Liver (tissue), 9 donors: Measurements from ENCODE around the gene IP6K3. TPM values are rescaled to one million over a fixed set of nuclear protein-coding genes. Genes with fewer than 3 reads are reported as not detected.

Source experiments
- DNase-seq: peaks from one replicate; pipeline ENCODE4 v3.0.0-alpha.2; 2017; ENCODE audit warnings: low spot score
- H3K27ac ChIP-seq, 2 donors: one replicate each; pipeline ENCODE4 v1.7.0; 2013; ENCODE audit warnings: inconsistent platforms in 2 of 2, low read length in 2 of 2, control low read depth in 1 of 2, low read depth in 1 of 2, mild to moderate bottlenecking in 1 of 2
- H3K27me3 ChIP-seq, 4 donors: one replicate each; pipeline versions ENCODE4 v1.6.1 to v1.7.0; 2013; ENCODE audit warnings: low read length in 3 of 4, inconsistent platforms in 1 of 4, mild to moderate bottlenecking in 1 of 4, moderate library complexity in 1 of 4; ENCODE audit not compliant: control insufficient read depth in 4 of 4, insufficient read depth in 4 of 4
- H3K36me3 ChIP-seq, 4 donors: one replicate each; pipeline versions ENCODE4 v1.6.1 to v1.7.0; 2013; ENCODE audit warnings: low read length in 3 of 4, mild to moderate bottlenecking in 3 of 4, low read depth in 1 of 4, moderate library complexity in 1 of 4; ENCODE audit not compliant: control insufficient read depth in 4 of 4, insufficient read depth in 3 of 4
- H3K4me1 ChIP-seq, 4 donors: one replicate each; pipeline versions ENCODE4 v1.6.1 to v1.7.0; 2013; ENCODE audit warnings: low read length in 3 of 4, mild to moderate bottlenecking in 3 of 4, moderate library complexity in 1 of 4; ENCODE audit not compliant: control insufficient read depth in 4 of 4, insufficient read depth in 4 of 4
- H3K4me3 ChIP-seq, 3 donors: one replicate each; pipeline versions ENCODE4 v1.6.1 to v1.7.0; 2013; ENCODE audit warnings: low read length in 3 of 3, control low read depth in 1 of 3, low read depth in 1 of 3, mild to moderate bottlenecking in 1 of 3
- H3K9ac ChIP-seq, 2 donors: one replicate each; pipeline ENCODE4 v1.7.0; 2013; ENCODE audit warnings: low read length in 2 of 2, mild to moderate bottlenecking in 2 of 2, moderate library complexity in 2 of 2, control low read depth in 1 of 2, low read depth in 1 of 2
- H3K9me3 ChIP-seq, 4 donors: one replicate each; pipeline versions ENCODE4 v1.6.1 to v1.7.0; 2013; ENCODE audit warnings: low read length in 3 of 4; ENCODE audit not compliant: control insufficient read depth in 4 of 4
- EGR1 ChIP-seq, 2 donors: IDR thresholded peaks; 2 replicates each; pipeline ENCODE4 v1.6.1; 2016 to 2018; ENCODE audit warnings: antibody characterized with exemption in 2 of 2, low read depth in 2 of 2
- GABPA ChIP-seq, 2 donors: IDR thresholded peaks in 1 of 2; conservative IDR thresholded peaks in 1 of 2; 2 replicates each; pipeline ENCODE4 v1.6.1; 2016; ENCODE audit warnings: antibody characterized with exemption in 2 of 2, mild to moderate bottlenecking in 1 of 2, moderate library complexity in 1 of 2
- HNF4A ChIP-seq, 2 donors: conservative IDR thresholded peaks; 2 replicates each; pipeline ENCODE4 v1.6.1; 2016; ENCODE audit warnings: antibody characterized with exemption in 2 of 2, mild to moderate bottlenecking in 2 of 2
- HNF4G ChIP-seq: IDR thresholded peaks from 2 replicates; pipeline ENCODE4 v1.6.1; 2016; ENCODE audit warnings: antibody characterized with exemption
- JUND ChIP-seq, 2 donors: IDR thresholded peaks; 2 replicates each; pipeline ENCODE4 v1.6.1; 2016; ENCODE audit warnings: antibody characterized with exemption in 2 of 2
- NR2F2 ChIP-seq: IDR thresholded peaks from 2 replicates; pipeline ENCODE4 v1.6.1; 2016; ENCODE audit warnings: antibody characterized with exemption
- RXRA ChIP-seq, 2 donors: IDR thresholded peaks; 2 replicates each; pipeline ENCODE4 v1.6.1; 2017 to 2018; ENCODE audit warnings: antibody characterized with exemption in 2 of 2, mild to moderate bottlenecking in 1 of 2
- SP1 ChIP-seq: IDR thresholded peaks from 2 replicates; pipeline ENCODE4 v1.6.1; 2018; ENCODE audit warnings: antibody characterized with exemption, mild to moderate bottlenecking
- YY1 ChIP-seq: IDR thresholded peaks from 2 replicates; pipeline ENCODE4 v1.6.1; 2016; ENCODE audit warnings: antibody characterized with exemption, mild to moderate bottlenecking
- WGBS: extraction: QIAGEN DNeasy Blood & Tissue Kit; methylation state at CpG from one replicate; pipeline ENCODE4 v1.1.7; 2013; 5-methylcytosine and 5-hydroxymethylcytosine counted together
- polyA plus RNA-seq, 2 donors: library from polyadenylated mRNA; stranded (reverse) in 1 of 2; unstranded in 1 of 2; fragments of 200-250 nt in 1 of 2; fragments of >200 nt in 1 of 2; fragmentation: Nextera tagmentation in 1 of 2; extraction: Ambion mirVana in 1 of 2; gene quantifications; one replicate each; pipeline versions ENCODE4 v1.2.1 to v1.2.3, GENCODE V29; 2013 to 2015
- total RNA-seq, 2 donors: library from RNA; depleted of rRNA; stranded (reverse); fragments of >200 nt; gene quantifications; one replicate each; pipeline ENCODE4 v1.2.3, GENCODE V29; 2014
- TF ChIP-seq, protein P1 (sequence below): IDR thresholded peaks from 2 replicates; pipeline ENCODE4 v1.6.1; 2016; ENCODE audit warnings: antibody characterized with exemption
- TF ChIP-seq, protein P2 (sequence below): IDR thresholded peaks from 2 replicates; pipeline ENCODE4 v1.6.1; 2016; ENCODE audit warnings: antibody characterized with exemption
- TF ChIP-seq, protein P3 (sequence below): fragments of 150-350 bp; IDR thresholded peaks from 2 replicates; pipeline ENCODE4 v1.5.1; 2017; ENCODE audit warnings: improper control_type of control experiment, low read depth, low read length; ENCODE audit not compliant: missing input control
- TF ChIP-seq, protein P4 (sequence below): IDR thresholded peaks from 2 replicates; pipeline ENCODE4 v1.6.1; 2016; ENCODE audit warnings: antibody characterized with exemption, mild to moderate bottlenecking
- TF ChIP-seq, protein P5 (sequence below): IDR thresholded peaks from 2 replicates; pipeline ENCODE4 v1.6.1; 2016; ENCODE audit warnings: antibody characterized with exemption
- donor health status: healthy.
- donor health status: healthy.
- donor health status: healthy.
- donor health status: healthy.
- donor health status: healthy.

The IP6K3 gene
- total and polyA plus RNA-seq, 4 donors = 1.5 to 12.9 (median 6.7) TPM

DNA sequence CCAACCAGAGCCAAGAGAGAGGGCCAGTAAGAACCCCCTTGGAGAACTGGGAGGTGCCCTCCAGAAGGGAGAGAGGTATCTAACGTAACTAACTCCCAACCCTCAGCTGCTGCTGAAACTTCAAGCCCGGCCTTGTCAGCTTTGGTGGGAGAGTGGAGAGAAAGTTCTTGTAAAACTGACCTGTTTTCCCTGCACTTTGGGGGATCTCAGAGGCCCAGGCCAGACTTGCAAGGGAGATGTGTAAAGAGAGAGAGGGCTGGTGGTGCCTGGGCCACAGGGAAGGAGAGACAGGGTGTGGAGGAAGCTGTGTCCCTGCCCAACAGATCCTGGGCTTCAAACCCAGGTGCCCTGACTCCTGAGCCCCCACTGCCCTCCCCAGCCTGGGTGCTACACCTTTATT is 17.3 kb upstream of the IP6K3 start:
- 90% methylated on average over 2 of the region's 2 CpGs for WGBS
- Histone ChIP-seq H3K27me3 (no peaks in the 10 kb centered on the region), H3K9me3 (no peaks in the 10 kb centered on the region), H3K27ac (no peak overlapping the region), H3K4me3 (no peak overlapping the region), H3K4me1 (peaks cover 9 to 29% (median 19%) of the 10 kb centered on the region in 4 donors), H3K9ac (no peak overlapping the region), H3K36me3 (no peaks in the 10 kb centered on the region)
- no peak for TF ChIP-seq JUND (IDR thresholded peaks at IDR 0.05)
- TF ChIP-seq, protein P1, sequence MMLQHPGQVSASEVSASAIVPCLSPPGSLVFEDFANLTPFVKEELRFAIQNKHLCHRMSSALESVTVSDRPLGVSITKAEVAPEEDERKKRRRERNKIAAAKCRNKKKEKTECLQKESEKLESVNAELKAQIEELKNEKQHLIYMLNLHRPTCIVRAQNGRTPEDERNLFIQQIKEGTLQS = no peak
- no peak for TF ChIP-seq NR2F2
- TF ChIP-seq, protein P2, sequence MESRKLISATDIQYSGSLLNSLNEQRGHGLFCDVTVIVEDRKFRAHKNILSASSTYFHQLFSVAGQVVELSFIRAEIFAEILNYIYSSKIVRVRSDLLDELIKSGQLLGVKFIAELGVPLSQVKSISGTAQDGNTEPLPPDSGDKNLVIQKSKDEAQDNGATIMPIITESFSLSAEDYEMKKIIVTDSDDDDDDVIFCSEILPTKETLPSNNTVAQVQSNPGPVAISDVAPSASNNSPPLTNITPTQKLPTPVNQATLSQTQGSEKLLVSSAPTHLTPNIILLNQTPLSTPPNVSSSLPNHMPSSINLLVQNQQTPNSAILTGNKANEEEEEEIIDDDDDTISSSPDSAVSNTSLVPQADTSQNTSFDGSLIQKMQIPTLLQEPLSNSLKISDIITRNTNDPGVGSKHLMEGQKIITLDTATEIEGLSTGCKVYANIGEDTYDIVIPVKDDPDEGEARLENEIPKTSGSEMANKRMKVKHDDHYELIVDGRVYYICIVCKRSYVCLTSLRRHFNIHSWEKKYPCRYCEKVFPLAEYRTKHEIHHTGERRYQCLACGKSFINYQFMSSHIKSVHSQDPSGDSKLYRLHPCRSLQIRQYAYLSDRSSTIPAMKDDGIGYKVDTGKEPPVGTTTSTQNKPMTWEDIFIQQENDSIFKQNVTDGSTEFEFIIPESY = no peak
- no peak for TF ChIP-seq GABPA (IDR thresholded peaks at IDR 0.05 in 1 of 2, conservative IDR thresholded peaks at IDR 0.05 in 1 of 2)
- TF ChIP-seq EGR1 (IDR thresholded peaks at IDR 0.05; ENCODE audit: low read depth in 2 of 2) = no peak
- TF ChIP-seq, protein P3, sequence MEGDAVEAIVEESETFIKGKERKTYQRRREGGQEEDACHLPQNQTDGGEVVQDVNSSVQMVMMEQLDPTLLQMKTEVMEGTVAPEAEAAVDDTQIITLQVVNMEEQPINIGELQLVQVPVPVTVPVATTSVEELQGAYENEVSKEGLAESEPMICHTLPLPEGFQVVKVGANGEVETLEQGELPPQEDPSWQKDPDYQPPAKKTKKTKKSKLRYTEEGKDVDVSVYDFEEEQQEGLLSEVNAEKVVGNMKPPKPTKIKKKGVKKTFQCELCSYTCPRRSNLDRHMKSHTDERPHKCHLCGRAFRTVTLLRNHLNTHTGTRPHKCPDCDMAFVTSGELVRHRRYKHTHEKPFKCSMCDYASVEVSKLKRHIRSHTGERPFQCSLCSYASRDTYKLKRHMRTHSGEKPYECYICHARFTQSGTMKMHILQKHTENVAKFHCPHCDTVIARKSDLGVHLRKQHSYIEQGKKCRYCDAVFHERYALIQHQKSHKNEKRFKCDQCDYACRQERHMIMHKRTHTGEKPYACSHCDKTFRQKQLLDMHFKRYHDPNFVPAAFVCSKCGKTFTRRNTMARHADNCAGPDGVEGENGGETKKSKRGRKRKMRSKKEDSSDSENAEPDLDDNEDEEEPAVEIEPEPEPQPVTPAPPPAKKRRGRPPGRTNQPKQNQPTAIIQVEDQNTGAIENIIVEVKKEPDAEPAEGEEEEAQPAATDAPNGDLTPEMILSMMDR = no peak
- TF ChIP-seq, protein P4, sequence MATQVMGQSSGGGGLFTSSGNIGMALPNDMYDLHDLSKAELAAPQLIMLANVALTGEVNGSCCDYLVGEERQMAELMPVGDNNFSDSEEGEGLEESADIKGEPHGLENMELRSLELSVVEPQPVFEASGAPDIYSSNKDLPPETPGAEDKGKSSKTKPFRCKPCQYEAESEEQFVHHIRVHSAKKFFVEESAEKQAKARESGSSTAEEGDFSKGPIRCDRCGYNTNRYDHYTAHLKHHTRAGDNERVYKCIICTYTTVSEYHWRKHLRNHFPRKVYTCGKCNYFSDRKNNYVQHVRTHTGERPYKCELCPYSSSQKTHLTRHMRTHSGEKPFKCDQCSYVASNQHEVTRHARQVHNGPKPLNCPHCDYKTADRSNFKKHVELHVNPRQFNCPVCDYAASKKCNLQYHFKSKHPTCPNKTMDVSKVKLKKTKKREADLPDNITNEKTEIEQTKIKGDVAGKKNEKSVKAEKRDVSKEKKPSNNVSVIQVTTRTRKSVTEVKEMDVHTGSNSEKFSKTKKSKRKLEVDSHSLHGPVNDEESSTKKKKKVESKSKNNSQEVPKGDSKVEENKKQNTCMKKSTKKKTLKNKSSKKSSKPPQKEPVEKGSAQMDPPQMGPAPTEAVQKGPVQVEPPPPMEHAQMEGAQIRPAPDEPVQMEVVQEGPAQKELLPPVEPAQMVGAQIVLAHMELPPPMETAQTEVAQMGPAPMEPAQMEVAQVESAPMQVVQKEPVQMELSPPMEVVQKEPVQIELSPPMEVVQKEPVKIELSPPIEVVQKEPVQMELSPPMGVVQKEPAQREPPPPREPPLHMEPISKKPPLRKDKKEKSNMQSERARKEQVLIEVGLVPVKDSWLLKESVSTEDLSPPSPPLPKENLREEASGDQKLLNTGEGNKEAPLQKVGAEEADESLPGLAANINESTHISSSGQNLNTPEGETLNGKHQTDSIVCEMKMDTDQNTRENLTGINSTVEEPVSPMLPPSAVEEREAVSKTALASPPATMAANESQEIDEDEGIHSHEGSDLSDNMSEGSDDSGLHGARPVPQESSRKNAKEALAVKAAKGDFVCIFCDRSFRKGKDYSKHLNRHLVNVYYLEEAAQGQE = no peak
- no peak for DNase-seq

DNA sequence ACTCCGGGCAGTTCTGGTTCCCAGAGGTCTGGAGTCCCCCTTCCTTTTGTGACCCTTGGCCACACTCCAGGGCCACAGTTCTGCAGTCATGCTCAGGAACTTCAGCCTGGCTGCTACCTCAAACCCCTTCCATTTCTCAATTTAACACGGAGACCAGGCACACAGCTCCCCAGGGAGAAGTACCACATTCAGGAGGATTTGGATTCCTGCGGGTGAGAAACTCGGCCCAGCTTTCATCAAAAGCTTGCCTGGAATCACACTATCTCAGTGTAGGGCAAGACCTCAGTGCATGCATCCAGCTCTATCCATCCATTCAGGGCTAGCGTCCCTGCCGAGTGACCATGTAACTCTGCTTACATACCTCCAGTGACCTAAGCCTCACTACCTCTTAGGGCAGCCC is 16.8 kb upstream of the IP6K3 start:
- H3K9ac ChIP-seq = no peak overlapping the region

More for the DNA sequence above, 16.8 kb upstream of the IP6K3 start:
- Histone ChIP-seq H3K9me3 (no peaks in the 10 kb centered on the region), H3K27me3 (no peaks in the 10 kb centered on the region), H3K4me3 (no peak overlapping the region), H3K36me3 (no peaks in the 10 kb centered on the region), H3K4me1 (peaks cover 8 to 34% (median 23%) of the 10 kb centered on the region in 4 donors), H3K27ac (no peak overlapping the region)
- no peak for DNase-seq
- TF ChIP-seq RXRA (IDR thresholded peaks at IDR 0.05) = no peak
- TF ChIP-seq HNF4G = no peak
- TF ChIP-seq, protein P1 = no peak
- TF ChIP-seq, protein P2 = no peak
- TF ChIP-seq SP1 = no peak
- no peak for TF ChIP-seq HNF4A (conservative IDR thresholded peaks at IDR 0.05)
- no peak for TF ChIP-seq YY1
- TF ChIP-seq JUND (IDR thresholded peaks at IDR 0.05) = no peak
- TF ChIP-seq, protein P5, sequence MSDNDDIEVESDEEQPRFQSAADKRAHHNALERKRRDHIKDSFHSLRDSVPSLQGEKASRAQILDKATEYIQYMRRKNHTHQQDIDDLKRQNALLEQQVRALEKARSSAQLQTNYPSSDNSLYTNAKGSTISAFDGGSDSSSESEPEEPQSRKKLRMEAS = no peak
- WGBS = 58% methylated on average over 6 of the region's 6 CpGs
